Measurements from ENCODE around the gene NWD2. TPM values are rescaled to one million over a fixed set of nuclear protein-coding genes. Genes with fewer than 3 reads are reported as not detected.

NWD2 gene
- total RNA-seq, 1 experiment from 2014 or later, result not detected

GRCh38 chr4:37225778-37226177 lies 18.8 kb upstream of the NWD2 start:
- no peak for TF ChIP-seq CTCF (conservative IDR thresholded peaks at IDR 0.05; ENCODE audit: low read depth, low read length)
- TF ChIP-seq EZH2 (IDR thresholded peaks at IDR 0.05; ENCODE audit: borderline replicate concordance, low read depth, low read length, poor library complexity, severe bottlenecking), result no peak
- CTCF ChIA-PET, result no interaction called here

GRCh38 chr4:37232315-37232714 lies 12.2 kb upstream of the NWD2 start:
- H3K36me3 ChIP-seq (ENCODE audit: insufficient read depth, low read length, poor library complexity, severe bottlenecking), result no peaks in the 10 kb centered on the region
- no peaks in the 10 kb centered on the region for H3K9me3 ChIP-seq (ENCODE audit: low read depth, low read length, poor library complexity, severe bottlenecking)
- DNase-seq (ENCODE audit: low spot score), result no peak
- intact Hi-C loops (cut with micrococcal nuclease; ENCODE audit: unreplicated experiment), result no loop called here
- H3K27ac ChIP-seq (ENCODE audit: low read depth, low read length, poor library complexity, severe bottlenecking), result no peak overlapping the region
- no TSS peak for BruUV-seq (replicated peaks)
- H3K4me3 ChIP-seq (ENCODE audit: low read depth, low read length, poor library complexity, severe bottlenecking), result no peak overlapping the region
- CTCF ChIA-PET, result no interaction called here
- H3K4me1 ChIP-seq (ENCODE audit: insufficient read depth, low read length, poor library complexity, severe bottlenecking), result no peaks in the 10 kb centered on the region
- TF ChIP-seq EZH2 (IDR thresholded peaks at IDR 0.05; ENCODE audit: borderline replicate concordance, low read depth, low read length, poor library complexity, severe bottlenecking) (no peak), CTCF (conservative IDR thresholded peaks at IDR 0.05; ENCODE audit: low read depth, low read length) (no peak)
- POLR2A ChIA-PET (ENCODE audit: low non-redundant PET), result no interaction called here
- H3K27me3 ChIP-seq (replicated peaks; ENCODE audit: insufficient read depth, low read depth, low read length, poor library complexity), result peaks cover 5% of the 10 kb centered on the region

More at GRCh38 chr4:37225778-37226177, 18.8 kb upstream of the NWD2 start:
- Histone ChIP-seq H3K36me3 (ENCODE audit: insufficient read depth, low read length, poor library complexity, severe bottlenecking) (no peaks in the 10 kb centered on the region), H3K4me1 (ENCODE audit: insufficient read depth, low read length, poor library complexity, severe bottlenecking) (no peaks in the 10 kb centered on the region), H3K27me3 (replicated peaks; ENCODE audit: insufficient read depth, low read depth, low read length, poor library complexity) (peaks cover 7% of the 10 kb centered on the region), H3K4me3 (ENCODE audit: low read depth, low read length, poor library complexity, severe bottlenecking) (no peak overlapping the region), H3K27ac (ENCODE audit: low read depth, low read length, poor library complexity, severe bottlenecking) (no peak overlapping the region), H3K9me3 (ENCODE audit: low read depth, low read length, poor library complexity, severe bottlenecking) (no peaks in the 10 kb centered on the region)
- DNase-seq (ENCODE audit: low spot score), result no peak
- no TSS peak for BruUV-seq (replicated peaks)
- intact Hi-C loops (cut with micrococcal nuclease; ENCODE audit: unreplicated experiment), result no loop called here
- POLR2A ChIA-PET (ENCODE audit: low non-redundant PET), result no interaction called here

- no peaks in the 10 kb centered on the region for H3K36me3 ChIP-seq (ENCODE audit: insufficient read depth, low read length, poor library complexity, severe bottlenecking)
- H3K27ac ChIP-seq (ENCODE audit: low read depth, low read length, poor library complexity, severe bottlenecking), result no peak overlapping the region
- no peak for DNase-seq (ENCODE audit: low spot score)
- BruUV-seq (replicated peaks), result no TSS peak
- H3K27me3 ChIP-seq (replicated peaks; ENCODE audit: insufficient read depth, low read depth, low read length, poor library complexity), result peaks cover 7% of the 10 kb centered on the region
- intact Hi-C loops (cut with micrococcal nuclease; ENCODE audit: unreplicated experiment), result no loop called here
- H3K4me1 ChIP-seq (ENCODE audit: insufficient read depth, low read length, poor library complexity, severe bottlenecking), result no peaks in the 10 kb centered on the region
- POLR2A ChIA-PET (ENCODE audit: low non-redundant PET), result no interaction called here
- H3K4me3 ChIP-seq (ENCODE audit: low read depth, low read length, poor library complexity, severe bottlenecking), result no peak overlapping the region
- no peak for TF ChIP-seq EZH2 (IDR thresholded peaks at IDR 0.05; ENCODE audit: borderline replicate concordance, low read depth, low read length, poor library complexity, severe bottlenecking)
- TF ChIP-seq CTCF (conservative IDR thresholded peaks at IDR 0.05; ENCODE audit: low read depth, low read length), result no peak
- CTCF ChIA-PET, result no interaction called here
- H3K9me3 ChIP-seq (ENCODE audit: low read depth, low read length, poor library complexity, severe bottlenecking), result no peaks in the 10 kb centered on the region
Measured at GRCh38 chr4:37236165-37236564, 8.4 kb upstream of the NWD2 start.
